ENCODE results near the gene POU3F2.

Gene POU3F2

GRCh38 chr6:98831057-98831958 lies 3.1 kb upstream of the POU3F2 start:
- no peak for DNase-seq

- DNase-seq, result no peak
These were observed 2.5 kb upstream of the POU3F2 start for GRCh38 chr6:98831959-98832283.

- no peak for DNase-seq
These were observed 1.9 kb upstream of the POU3F2 start for GRCh38 chr6:98832284-98833056.

GRCh38 chr6:98833057-98833306 lies 1.4 kb upstream of the POU3F2 start:
- DNase-seq, result no peak

GRCh38 chr6:98833307-98834059 lies 891 bp upstream of the POU3F2 start:
- peak; percentile 24 for DNase-seq

GRCh38 chr6:98835149-98836024 lies 1.0 kb downstream of the POU3F2 start:
- no peak for DNase-seq

- no peak for DNase-seq
These were observed 1.9 kb downstream of the POU3F2 start for GRCh38 chr6:98836025-98836961.

GRCh38 chr6:98836962-98837944 lies 2.9 kb downstream of the POU3F2 start:
- no peak for DNase-seq

GRCh38 chr6:98838032-98838431 lies 3.7 kb downstream of the POU3F2 start:
- DNase-seq, result no peak

GRCh38 chr6:98838975-98839374 lies 4.6 kb downstream of the POU3F2 start:
- no peak for DNase-seq

GRCh38 chr6:98839781-98840361 lies 5.5 kb downstream of the POU3F2 start:
- no peak for DNase-seq

GRCh38 chr6:98840385-98840784 lies 6.0 kb downstream of the POU3F2 start:
- DNase-seq, result no peak

- DNase-seq, result no peak
These were observed 6.7 kb downstream of the POU3F2 start for GRCh38 chr6:98840996-98841513.

GRCh38 chr6:98841621-98842341 lies 7.4 kb downstream of the POU3F2 start:
- no peak for DNase-seq

GRCh38 chr6:98842342-98843180 lies 8.2 kb downstream of the POU3F2 start:
- no peak for DNase-seq

- no peak for DNase-seq
These were observed 9.2 kb downstream of the POU3F2 start for GRCh38 chr6:98843271-98844243.
